Activated B cell treated with CpG ODN at 0.5 μM for 24 hours (primary cell): Measurements from ENCODE around the gene ZNF277. TPM values are rescaled to one million over a fixed set of nuclear protein-coding genes. Genes with fewer than 3 reads are reported as not detected.

Source experiments
- ATAC-seq: fragments of 200-7000 bp; cut with Tn5 transposase; one replicate; pipeline ENCODE4 v1.10.0; 2021; ENCODE audit warnings: low read depth, mild to moderate bottlenecking, moderate library complexity
- CTCF ChIA-PET: fragments of 350-600 bp; sonication (Branson Sonifier 250); formaldehyde crosslinking; loops from one replicate; lab custom pipeline; 2021; ENCODE audit warnings: antibody characterized with exemption; lab: Charles Lee
- POLR2A ChIA-PET: fragments of 350-600 bp; sonication (Branson Sonifier 250); formaldehyde crosslinking; loops from one replicate; lab custom pipeline; 2021; ENCODE audit warnings: antibody characterized with exemption; lab: Charles Lee
- DNase-seq: peaks from one replicate; pipeline ENCODE4 v3.0.0; 2022
- H3K27ac Mint-ChIP-seq: one replicate; pipeline ENCODE4 v1.8.0; 2020; ENCODE audit warnings: mixed read lengths
- H3K27me3 Mint-ChIP-seq: one replicate; pipeline ENCODE4 v1.8.0; 2021; ENCODE audit warnings: mixed read lengths
- H3K36me3 Mint-ChIP-seq: one replicate; pipeline ENCODE4 v1.8.0; 2021; ENCODE audit warnings: low read depth, mixed read lengths
- H3K4me1 Mint-ChIP-seq: one replicate; pipeline ENCODE4 v1.8.0; 2021; ENCODE audit warnings: mixed read lengths
- H3K4me3 Mint-ChIP-seq: one replicate; pipeline ENCODE4 v1.8.0; 2020; ENCODE audit warnings: mild to moderate bottlenecking, mixed read lengths
- H3K9me3 Mint-ChIP-seq: one replicate; pipeline ENCODE4 v1.8.0; 2020; ENCODE audit warnings: mixed read lengths
- CTCF ChIP-seq: fragments of 200-600 bp; IDR thresholded peaks from one replicate; pipeline ENCODE4 v1.8.0; 2022; ENCODE audit warnings: antibody characterized with exemption, mild to moderate bottlenecking
- intact Hi-C: fragments of 100-400 bp; cut with micrococcal nuclease; formaldehyde crosslinking; loops from one replicate; pipeline ENCODE4 v1.15.1; 2024
- total RNA-seq: library from RNA; stranded (reverse); gene quantifications from 2 replicates; pipeline ENCODE4 v1.2.3, GENCODE V29; 2022

The ZNF277 gene
- total RNA-seq, result 12.6 and 13.1 TPM in 2 replicates

- H3K27me3 Mint-ChIP-seq, result peaks cover 26% of the 10 kb centered on the region
- H3K27ac Mint-ChIP-seq, result peak within 1 kb of the TSS; percentile 83
- POLR2A ChIA-PET, result interaction anchor here (0.7 to 1.8 kb wide), 3 partner anchors 57 to 244 kb away, joined by 3 to 17 read pairs (median 14); partner anchors contain the start of gene IFRD1
- TF ChIP-seq CTCF, result no peak
- no peaks in the 10 kb centered on the region for H3K9me3 Mint-ChIP-seq
- H3K36me3 Mint-ChIP-seq, result peaks cover 6% of the 10 kb centered on the region
- DNase-seq (peak; percentile 99), ATAC-seq (peak; percentile 90)
- intact Hi-C loops, result loop anchor here (1.0 to 10.0 kb wide), 7 partner anchors 125 to 912 kb away; partner anchors contain the start of genes IFRD1, IMMP2L, SMIM30 and TMEM168
- peak within 1 kb of the TSS; percentile 97 for H3K4me3 Mint-ChIP-seq
- peaks cover 37% of the 10 kb centered on the region for H3K4me1 Mint-ChIP-seq
- CTCF ChIA-PET, result no interaction called here
These were observed at the start of gene ZNF277, which contains the start of gene DOCK4 for GRCh38 chr7:112206238-112206990. Gene ZNF277 (plus strand): TSS chr7:112206695. CDS start chr7:112206717, 22 bp downstream. Gene DOCK4 (minus strand): TSS chr7:112206399. CDS start chr7:112206138, 261 bp downstream.

GRCh38 chr7:112157072-112157471 lies 49.4 kb upstream of the ZNF277 start:
- H3K4me3 Mint-ChIP-seq, result no peak overlapping the region
- CTCF ChIA-PET, result no interaction called here
- no peak for ATAC-seq
- H3K27me3 Mint-ChIP-seq, result no peaks in the 10 kb centered on the region
- POLR2A ChIA-PET, result no interaction called here
- peaks cover 4% of the 10 kb centered on the region for H3K4me1 Mint-ChIP-seq
- no peak for DNase-seq
- no peak overlapping the region for H3K27ac Mint-ChIP-seq
- H3K9me3 Mint-ChIP-seq, result no peaks in the 10 kb centered on the region
- no peaks in the 10 kb centered on the region for H3K36me3 Mint-ChIP-seq
- TF ChIP-seq CTCF, result no peak
- intact Hi-C loops, result no loop called here

GRCh38 chr7:112159351-112159750 lies 47.1 kb upstream of the ZNF277 start:
- ChIA-PET CTCF (no interaction called here), POLR2A (no interaction called here)
- no peak overlapping the region for H3K27ac Mint-ChIP-seq
- no peaks in the 10 kb centered on the region for H3K27me3 Mint-ChIP-seq
- no peak for TF ChIP-seq CTCF
- DNase-seq, result no peak
- H3K4me3 Mint-ChIP-seq, result no peak overlapping the region
- no peak for ATAC-seq
- no peaks in the 10 kb centered on the region for H3K36me3 Mint-ChIP-seq
- peaks cover 4% of the 10 kb centered on the region for H3K4me1 Mint-ChIP-seq
- intact Hi-C loops, result no loop called here
- no peaks in the 10 kb centered on the region for H3K9me3 Mint-ChIP-seq

GRCh38 chr7:112160130-112160770 lies 46.2 kb upstream of the ZNF277 start:
- TF ChIP-seq CTCF, result no peak
- no peak overlapping the region for H3K4me3 Mint-ChIP-seq
- intact Hi-C loops, result no loop called here
- no peak for ATAC-seq
- no peak overlapping the region for H3K27ac Mint-ChIP-seq
- H3K27me3 Mint-ChIP-seq, result no peaks in the 10 kb centered on the region
- CTCF ChIA-PET, result no interaction called here
- DNase-seq, result no peak
- H3K9me3 Mint-ChIP-seq, result no peaks in the 10 kb centered on the region
- H3K36me3 Mint-ChIP-seq, result no peaks in the 10 kb centered on the region
- POLR2A ChIA-PET, result no interaction called here
- peaks cover 4% of the 10 kb centered on the region for H3K4me1 Mint-ChIP-seq

GRCh38 chr7:112160771-112161150 lies 45.7 kb upstream of the ZNF277 start:
- H3K27me3 Mint-ChIP-seq, result no peaks in the 10 kb centered on the region
- H3K9me3 Mint-ChIP-seq, result no peaks in the 10 kb centered on the region
- CTCF ChIA-PET, result no interaction called here
- ATAC-seq, result no peak
- H3K27ac Mint-ChIP-seq, result no peak overlapping the region
- H3K36me3 Mint-ChIP-seq, result no peaks in the 10 kb centered on the region
- POLR2A ChIA-PET, result no interaction called here
- TF ChIP-seq CTCF, result no peak
- H3K4me3 Mint-ChIP-seq, result no peak overlapping the region
- H3K4me1 Mint-ChIP-seq, result peaks cover 4% of the 10 kb centered on the region
- no peak for DNase-seq
- intact Hi-C loops, result no loop called here
